Hematopoietic multipotent progenitor cell treated with erythropoietin and hydrocortisone succinate and interleukin-3 and kit ligand, for 6 days (in vitro differentiated cells): ENCODE measurements around the gene CRIM1.
"Not testable (repeated sequence)": the region's sequence is repeated elsewhere in the genome, so short reads cannot be mapped to it uniquely, and the experiment has no call there.

Source experiments
- DNase-seq: peaks from one replicate; pipeline ENCODE4 v3.0.0-alpha.2; 2015

The CRIM1 gene, protein sequence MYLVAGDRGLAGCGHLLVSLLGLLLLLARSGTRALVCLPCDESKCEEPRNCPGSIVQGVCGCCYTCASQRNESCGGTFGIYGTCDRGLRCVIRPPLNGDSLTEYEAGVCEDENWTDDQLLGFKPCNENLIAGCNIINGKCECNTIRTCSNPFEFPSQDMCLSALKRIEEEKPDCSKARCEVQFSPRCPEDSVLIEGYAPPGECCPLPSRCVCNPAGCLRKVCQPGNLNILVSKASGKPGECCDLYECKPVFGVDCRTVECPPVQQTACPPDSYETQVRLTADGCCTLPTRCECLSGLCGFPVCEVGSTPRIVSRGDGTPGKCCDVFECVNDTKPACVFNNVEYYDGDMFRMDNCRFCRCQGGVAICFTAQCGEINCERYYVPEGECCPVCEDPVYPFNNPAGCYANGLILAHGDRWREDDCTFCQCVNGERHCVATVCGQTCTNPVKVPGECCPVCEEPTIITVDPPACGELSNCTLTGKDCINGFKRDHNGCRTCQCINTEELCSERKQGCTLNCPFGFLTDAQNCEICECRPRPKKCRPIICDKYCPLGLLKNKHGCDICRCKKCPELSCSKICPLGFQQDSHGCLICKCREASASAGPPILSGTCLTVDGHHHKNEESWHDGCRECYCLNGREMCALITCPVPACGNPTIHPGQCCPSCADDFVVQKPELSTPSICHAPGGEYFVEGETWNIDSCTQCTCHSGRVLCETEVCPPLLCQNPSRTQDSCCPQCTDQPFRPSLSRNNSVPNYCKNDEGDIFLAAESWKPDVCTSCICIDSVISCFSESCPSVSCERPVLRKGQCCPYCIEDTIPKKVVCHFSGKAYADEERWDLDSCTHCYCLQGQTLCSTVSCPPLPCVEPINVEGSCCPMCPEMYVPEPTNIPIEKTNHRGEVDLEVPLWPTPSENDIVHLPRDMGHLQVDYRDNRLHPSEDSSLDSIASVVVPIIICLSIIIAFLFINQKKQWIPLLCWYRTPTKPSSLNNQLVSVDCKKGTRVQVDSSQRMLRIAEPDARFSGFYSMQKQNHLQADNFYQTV

DNA sequence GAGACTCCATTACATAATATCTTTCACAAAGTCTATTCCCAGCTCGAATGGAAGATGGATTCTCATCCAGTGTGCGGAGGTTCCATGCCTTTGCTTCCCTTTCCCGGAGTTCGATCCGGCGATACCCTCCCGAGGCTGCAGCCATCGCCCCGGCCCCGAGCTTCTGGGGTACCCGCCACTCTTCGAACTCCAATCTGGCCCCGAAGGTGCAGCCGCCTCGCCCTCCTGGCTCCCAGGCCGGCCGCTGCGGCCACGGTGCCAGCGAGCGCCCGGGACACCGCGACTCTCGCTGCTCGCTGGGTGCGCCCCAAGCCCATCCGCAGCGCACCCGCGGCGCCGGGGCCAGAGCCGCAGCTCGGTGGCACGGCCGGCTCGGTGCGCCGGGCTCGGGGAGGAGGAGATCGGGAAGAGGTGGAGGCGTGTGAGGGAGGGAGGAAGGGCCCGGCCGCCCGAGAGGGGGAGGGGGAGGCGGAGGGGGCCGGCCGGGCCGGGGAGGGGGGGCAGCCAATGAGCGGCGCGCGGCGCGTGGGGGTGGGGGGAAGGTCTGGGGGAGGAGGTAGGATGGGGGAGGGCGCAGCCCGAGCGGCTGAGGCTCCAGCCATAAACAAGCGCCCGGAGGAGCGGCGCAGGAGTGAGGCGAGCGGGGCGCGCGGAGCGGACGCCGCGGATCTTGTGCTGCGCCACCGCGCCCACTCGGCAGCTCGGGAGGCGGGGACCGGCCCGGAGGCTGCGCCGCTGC lies at the start of gene CRIM1:
Gene CRIM1 (plus strand): TSS at position 628 of the 739 bp plus-strand sequence. CDS start 515 bp downstream, outside the sequence.
- DNase-seq: peak; percentile 57

GRCh38 chr2:36307441-36307840 lies 48.1 kb upstream of the CRIM1 start:
- no peak for DNase-seq

GRCh38 chr2:36310444-36310843 lies 45.1 kb upstream of the CRIM1 start:
- DNase-seq: not testable (repeated sequence)

DNA sequence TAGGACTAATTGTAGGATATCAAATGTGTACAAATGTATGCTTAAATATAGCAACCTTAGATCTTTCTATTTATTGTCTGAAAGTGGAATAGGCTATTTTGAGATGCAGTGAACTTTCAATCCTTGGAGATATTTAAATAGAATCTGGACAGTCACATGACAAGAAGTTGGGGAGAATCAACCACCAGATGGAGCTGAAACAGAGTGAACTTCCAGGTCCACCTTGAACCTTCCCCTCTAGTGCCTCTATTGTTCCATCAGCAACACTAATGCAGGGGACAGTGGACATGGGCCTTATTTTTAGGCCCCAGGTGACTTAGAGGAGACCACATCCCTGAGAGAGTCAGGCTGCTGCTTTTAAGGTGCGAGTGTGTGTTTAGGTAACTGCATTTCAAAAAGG lies 37.0 kb upstream of the CRIM1 start:
- DNase-seq: no peak

GRCh38 chr2:36322108-36322507 lies 33.5 kb upstream of the CRIM1 start:
- DNase-seq: no peak

DNA sequence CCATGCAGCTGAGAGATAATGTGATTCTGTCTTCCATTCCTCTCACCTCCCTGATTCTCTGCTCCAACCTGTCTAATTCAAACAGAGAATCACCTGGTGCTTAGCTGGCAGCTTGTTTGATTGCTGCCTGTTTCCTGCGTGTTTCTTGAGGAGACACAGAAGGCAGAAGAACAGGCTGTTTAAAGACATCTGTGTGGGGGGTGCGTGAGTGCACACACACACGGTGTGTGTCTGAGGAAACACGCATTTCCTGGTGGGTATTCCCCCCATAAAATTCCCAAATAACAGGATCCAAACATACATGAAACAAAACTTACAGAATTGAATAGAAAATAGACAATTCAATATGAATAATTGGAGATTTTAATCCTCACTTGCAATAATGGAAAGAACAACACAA lies 29.3 kb upstream of the CRIM1 start:
- no peak for DNase-seq

GRCh38 chr2:36329251-36329650 lies 26.3 kb upstream of the CRIM1 start:
- no peak for DNase-seq

- no peak for DNase-seq
These were observed 25.7 kb upstream of the CRIM1 start for GRCh38 chr2:36329746-36330472.

DNA sequence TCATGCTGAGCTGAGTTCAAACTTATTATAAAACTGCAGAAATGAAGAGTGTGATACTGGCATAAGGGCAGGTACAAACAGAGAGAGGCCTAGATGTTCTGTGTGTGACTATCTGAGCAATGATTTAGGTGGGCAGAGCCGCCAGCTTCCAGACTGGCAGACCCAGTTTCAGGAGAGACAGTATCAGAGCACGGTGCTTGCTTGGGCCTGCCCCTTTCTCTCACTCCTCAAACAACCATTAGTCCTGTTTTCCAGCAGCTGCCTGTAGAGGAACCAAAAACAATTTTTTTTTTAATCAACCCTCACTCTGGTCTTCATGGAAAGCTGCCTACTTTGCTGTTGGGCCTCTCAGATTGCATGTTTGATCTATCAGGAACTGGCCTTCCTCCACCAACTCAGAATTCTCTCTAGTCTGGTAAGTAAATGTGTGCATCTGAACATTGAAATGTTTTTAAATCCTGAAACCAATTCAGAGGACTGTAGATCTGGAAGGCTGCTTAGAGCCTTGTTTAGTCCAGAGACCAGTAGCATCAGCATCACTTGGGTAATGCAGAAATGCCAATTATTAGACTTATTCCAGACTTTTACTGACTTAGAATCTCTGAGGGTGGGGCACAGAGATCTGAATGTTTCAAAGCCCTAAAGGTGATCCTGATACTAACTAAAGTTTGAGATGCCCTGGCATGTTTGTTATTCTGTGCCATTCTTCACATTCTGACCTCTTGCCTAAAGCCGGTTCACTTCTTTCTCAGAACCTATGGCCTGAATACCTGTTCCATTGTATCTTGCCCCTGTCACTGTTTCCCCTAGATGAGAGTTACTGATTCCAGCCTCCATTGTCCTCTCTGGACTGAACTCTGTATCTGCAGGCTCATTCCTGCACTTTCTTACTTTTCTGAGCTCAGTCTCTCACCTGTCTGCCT lies 24.8 kb upstream of the CRIM1 start:
- no peak for DNase-seq

DNA sequence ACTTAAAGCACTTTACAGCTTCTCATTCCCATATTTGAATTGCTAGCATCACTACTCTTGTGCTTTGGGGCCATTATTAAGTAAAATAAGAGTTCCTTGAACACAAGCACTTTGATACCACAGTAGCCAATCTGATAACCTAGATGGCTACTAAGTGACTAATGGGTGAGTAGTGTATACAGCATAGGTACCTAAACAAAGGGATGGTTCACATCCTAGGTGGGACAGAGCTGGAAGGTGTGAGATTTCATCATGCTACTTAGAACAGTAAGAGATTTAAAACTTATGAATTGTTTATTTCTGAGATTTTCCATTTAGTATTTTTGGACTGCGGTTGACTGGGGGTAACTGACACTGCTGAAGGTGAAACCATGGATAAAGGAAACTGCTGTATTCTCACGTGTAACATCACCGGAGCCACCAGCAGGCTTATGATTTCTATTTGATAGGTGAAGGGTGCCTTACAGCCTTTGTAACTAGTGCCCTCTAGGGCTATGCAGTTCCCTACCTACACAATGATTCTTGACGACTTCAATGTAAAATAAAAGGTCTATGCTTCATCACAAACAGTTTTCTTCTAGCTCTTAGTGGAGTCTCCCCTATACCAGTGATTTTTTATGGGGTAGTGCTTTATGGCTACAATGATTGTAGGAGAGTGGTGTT lies 22.1 kb upstream of the CRIM1 start:
- DNase-seq: no peak

DNA sequence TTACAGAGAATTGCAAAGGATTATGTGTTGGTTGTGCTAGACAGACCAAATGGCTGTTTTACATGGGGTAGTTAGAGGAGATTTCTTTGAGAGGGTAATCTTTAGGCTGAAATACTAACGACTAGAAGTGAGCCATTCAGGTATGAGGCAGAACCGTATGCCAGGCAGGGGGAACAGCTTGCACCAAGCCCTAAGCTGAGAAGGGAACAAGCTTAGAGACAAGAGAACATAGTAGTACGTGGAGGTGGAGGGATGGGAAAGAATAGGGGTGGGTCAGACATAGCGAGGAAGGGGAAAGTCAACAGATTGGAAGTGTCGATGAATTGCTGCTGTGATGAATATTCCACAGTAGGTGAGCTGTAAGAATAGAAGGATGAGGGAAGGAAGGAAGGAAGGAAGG lies 20.0 kb upstream of the CRIM1 start:
- DNase-seq: no peak

DNA sequence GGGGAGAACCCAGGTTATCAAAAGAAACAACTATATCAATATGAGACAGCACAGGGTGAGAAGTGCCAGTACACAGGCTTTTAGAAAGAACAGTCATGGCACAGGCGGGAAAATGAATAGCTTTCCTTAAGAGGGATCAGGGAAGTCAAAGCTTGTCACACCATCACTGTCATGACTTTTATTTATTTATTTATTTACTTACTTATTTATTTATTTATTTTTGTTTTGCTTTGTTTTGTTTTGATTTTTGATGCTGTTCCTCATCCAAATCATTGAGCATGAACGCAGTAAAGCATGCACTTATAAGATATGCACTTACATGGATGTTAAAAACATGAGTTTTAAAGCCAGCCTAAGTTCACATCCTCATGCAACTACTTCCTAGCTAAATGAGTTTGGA lies 19.3 kb upstream of the CRIM1 start:
- no peak for DNase-seq

GRCh38 chr2:36337354-36337753 lies 18.2 kb upstream of the CRIM1 start:
- DNase-seq: no peak

GRCh38 chr2:36338124-36338826 lies 17.3 kb upstream of the CRIM1 start:
- no peak for DNase-seq

GRCh38 chr2:36338827-36339145 lies 16.8 kb upstream of the CRIM1 start:
- no peak for DNase-seq

- no peak for DNase-seq
These were observed 15.9 kb upstream of the CRIM1 start for GRCh38 chr2:36339607-36340218.

DNA sequence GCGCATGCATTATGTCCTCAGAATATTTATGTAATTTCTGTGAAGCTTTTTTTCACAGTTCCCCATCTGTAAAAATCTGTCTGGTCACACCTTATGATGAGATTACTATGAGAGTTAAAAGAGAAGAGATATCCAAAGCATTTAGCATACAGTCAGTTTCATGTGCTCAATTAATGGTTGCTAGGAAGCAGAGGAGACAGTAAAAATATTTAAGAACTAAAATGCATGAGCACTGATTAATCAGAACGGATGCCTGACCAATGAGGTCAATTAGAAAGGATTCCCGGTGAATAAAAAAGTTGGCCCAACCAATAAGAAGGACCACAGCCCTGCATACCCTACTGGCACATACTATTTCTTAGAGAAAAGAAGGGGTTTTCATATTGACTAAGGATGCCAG lies 12.0 kb upstream of the CRIM1 start:
- no peak for DNase-seq

- no peak for DNase-seq
These were observed 6.9 kb upstream of the CRIM1 start for GRCh38 chr2:36348721-36349120.

GRCh38 chr2:36351291-36351690 lies 4.3 kb upstream of the CRIM1 start:
- DNase-seq: no peak
